ENCODE results near the gene HNRNPUL2.

GRCh38 chr11:62708392-62708791 lies 18.9 kb downstream of the HNRNPUL2 start:
- TF ChIP-seq, protein P1, sequence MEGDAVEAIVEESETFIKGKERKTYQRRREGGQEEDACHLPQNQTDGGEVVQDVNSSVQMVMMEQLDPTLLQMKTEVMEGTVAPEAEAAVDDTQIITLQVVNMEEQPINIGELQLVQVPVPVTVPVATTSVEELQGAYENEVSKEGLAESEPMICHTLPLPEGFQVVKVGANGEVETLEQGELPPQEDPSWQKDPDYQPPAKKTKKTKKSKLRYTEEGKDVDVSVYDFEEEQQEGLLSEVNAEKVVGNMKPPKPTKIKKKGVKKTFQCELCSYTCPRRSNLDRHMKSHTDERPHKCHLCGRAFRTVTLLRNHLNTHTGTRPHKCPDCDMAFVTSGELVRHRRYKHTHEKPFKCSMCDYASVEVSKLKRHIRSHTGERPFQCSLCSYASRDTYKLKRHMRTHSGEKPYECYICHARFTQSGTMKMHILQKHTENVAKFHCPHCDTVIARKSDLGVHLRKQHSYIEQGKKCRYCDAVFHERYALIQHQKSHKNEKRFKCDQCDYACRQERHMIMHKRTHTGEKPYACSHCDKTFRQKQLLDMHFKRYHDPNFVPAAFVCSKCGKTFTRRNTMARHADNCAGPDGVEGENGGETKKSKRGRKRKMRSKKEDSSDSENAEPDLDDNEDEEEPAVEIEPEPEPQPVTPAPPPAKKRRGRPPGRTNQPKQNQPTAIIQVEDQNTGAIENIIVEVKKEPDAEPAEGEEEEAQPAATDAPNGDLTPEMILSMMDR (IDR thresholded peaks at IDR 0.05): no peak
- no peak for TF ChIP-seq POLR2A (IDR thresholded peaks at IDR 0.05)

Measured in adrenal gland (tissue), 5 donors.